GM21367 (cell line): ENCODE data around the gene BAAT.

Experiments
- ATAC-seq: cut with Tn5 transposase; IDR thresholded peaks from one replicate; pipeline ENCODE4 v1.9.1; 2021; ENCODE audit not compliant: unreplicated experiment

The BAAT gene

DNA sequence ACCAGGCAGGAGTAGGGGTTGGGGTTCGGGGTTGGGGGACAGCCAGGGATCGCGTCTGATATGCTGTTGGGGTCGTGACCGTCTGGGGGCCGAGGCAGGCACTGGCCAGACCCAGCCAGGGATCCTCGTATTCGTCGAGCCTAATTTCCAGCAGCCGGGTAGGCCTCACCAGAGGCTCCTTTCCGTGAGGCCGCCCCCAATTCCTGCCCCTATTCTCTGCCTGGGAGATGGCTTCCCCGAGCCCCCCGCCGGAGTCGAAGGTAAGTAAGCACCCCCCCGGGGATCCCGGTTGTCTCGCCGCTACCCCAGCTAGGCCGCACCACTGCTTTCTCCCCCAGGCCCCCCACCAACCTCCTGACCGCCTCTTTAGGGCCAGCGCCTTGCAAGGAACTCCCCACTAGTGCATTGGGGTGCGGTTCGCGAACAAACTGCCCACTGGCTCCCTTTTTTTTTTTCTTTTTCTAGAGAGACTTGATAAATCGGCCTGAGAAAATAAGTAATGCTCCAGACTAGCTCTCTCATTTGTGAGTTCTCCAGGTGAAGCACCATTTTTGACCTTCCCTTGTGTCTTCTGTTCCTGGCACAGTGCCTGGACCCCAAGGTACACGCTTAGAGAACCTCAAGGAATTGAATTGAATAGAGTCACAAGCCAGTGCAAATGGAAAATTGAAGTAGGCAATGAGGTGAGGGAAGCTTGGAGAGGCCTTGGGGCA lies 14.3 kb upstream of the BAAT start:
- ATAC-seq, result peak; percentile 4

DNA sequence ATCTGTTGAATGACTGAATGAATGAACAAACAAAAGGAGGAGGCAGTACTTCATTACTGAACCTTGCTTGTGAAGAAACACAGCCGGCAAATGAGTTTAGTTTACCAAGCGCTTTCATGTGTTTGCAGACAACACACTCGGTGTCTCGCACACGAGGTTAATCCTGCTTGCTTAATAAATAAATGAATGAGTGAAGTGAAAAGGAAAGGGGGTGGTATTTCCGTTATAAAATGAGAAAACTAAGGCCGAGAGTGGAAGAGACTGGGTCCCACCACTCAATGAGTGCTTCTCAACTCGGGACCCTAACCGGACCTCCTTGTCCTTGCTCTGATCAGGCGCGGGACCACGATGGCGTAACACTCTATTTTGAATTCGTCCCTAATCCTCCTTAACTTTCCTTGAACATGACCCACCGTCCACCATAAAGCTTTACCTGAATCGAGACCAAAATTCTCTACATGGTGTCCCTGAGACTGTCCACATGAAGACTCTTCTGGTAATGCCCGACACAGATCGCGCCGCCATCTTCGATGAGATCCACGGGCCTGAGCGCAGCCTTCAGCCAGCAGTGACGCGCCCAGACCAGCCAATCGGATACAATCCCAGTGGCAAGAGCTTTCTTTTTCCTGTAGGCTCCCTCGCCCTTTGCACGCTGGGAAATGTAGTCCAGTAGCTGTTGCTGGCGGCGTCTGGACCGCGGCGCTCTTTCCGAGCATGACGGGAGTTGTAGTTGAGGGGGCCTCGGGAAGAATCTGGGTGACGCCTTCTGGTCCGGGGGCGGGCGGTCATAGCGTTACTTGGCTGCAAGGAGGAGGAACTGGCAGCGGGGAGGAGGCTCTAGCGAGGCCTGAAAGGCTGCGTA lies 13.5 kb upstream of the BAAT start, which contains the start of the genes MRPL50 and ZNF189:
TSS of gene MRPL50 (minus strand) at position 551 of the 862 bp plus-strand sequence. CDS start at position 525, 26 bp downstream.
TSS of gene ZNF189 (plus strand) at position 784 of the 862 bp plus-strand sequence. CDS start 306 bp downstream, outside the sequence.
- peak; percentile 99 for ATAC-seq

DNA sequence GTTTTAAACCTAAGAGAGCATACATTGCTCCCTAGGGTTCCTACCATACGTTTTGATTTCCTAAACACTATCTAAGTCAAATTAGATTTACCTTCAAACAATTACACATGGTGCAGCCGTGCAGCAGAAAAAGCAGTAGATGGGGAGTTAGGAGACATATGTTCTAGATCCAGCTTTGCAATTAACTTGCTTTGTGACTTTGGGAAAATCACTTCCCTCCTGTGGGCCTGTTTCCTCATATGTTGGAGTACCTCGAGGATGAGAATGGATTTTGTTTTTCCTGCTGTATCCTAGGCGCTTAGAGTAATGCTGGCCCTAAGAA lies 12.9 kb upstream of the BAAT start:
- ATAC-seq, result no peak

DNA sequence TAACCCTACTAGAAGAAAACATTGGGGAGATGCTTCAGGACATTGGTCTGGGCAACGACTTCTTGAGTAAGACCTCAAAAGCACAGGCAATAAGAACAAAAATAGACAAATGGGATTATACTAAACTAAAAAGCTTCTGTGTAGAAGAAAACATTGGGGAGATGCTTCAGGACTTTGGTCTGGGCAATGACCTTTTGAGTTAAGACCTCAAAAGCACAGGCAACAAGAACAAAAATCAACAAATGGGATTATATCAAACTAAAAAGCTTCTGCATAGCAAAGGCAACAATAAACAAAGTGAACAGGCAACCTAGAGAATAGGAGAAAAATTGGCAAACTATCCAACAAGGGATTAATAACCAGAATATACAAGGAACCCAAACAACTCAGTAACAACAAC lies 9.9 kb upstream of the BAAT start:
- no peak for ATAC-seq

DNA sequence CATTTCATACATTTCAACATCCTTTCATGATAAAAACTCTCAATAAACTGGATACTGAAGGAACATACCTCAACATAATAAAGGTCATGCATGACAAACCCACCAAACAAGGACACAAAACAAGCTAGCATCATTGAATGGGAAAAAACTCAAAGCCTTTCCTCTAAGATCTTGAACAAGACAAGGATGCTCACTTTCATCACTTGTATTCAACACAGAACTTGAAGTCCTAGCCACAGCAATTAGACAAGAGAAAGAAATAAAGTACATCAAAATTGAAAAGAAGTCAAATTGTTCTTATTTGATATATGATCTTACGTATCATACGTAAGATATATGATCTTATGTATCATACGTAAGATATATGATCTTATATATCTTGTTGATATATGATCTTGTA lies 8.3 kb upstream of the BAAT start:
- no peak for ATAC-seq

DNA sequence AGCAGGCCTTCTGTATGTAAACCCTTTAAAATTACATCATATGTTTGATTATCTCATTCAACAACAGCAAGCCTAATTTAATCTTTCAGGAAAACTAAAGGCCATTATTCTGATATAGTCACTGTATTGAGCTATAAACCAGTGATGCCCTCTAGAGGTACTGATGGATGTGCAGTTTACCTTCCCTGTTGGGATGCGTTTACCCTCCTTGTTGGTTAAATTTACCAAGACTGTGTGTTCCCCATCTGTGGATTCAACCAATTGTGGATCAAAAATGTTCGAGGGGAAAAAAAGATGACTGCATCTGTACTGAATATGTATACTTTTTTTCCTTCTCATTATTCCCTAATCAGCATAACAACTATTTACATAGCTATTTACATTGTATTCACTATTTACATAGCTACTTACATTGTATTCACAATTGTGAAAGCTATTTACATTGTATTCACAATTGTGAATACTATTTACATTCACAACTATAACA lies 3.7 kb upstream of the BAAT start:
- ATAC-seq, result no peak

DNA sequence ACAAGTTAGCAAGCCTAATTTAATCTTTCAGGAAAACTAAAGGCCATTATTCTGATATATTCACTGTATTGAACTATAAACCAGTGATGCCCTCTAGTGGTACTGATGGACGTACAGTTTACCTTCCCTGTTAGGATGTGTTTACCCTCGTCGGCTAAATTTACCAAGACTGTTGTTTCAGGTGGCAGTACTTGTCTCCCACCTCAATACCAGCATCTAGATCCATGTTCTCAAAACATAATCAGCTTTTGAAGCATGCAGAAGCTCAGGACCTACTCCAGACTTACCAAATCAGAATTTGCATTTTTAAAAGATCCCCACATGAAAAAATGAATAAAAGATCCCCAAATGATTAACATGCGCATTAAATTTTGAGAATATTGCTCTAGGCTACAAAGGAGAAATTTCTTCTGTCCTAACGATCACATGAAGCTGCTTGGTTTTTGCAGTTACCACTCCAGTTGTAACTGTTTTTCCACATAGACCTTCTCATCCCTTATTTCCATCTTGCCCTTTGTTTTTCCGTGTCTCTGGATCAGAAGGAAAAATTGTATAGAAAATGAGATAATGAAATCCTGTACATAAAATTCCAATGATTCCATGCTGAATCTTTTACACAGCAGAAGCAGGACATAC lies 3.2 kb upstream of the BAAT start:
- peak; percentile 69 for ATAC-seq

DNA sequence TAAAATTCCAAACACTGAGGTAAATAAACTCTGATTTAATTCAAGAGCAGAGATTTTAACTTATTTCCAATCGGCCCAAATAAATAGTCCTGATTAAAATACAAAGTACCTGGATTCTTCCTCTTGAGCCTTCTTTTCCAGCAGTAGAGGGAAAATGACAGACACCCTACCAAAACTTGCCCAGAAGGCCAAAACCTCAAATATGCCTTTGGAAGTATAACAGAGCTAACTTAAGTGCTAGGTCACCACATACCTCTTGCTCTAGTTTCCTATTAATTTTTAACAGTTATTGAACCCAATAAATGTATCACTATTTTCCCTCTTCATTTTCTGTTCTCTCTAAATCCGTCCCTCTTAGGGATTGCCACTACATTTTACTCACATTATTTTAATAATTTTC lies 1.4 kb downstream of the BAAT start:
- ATAC-seq, result no peak

DNA sequence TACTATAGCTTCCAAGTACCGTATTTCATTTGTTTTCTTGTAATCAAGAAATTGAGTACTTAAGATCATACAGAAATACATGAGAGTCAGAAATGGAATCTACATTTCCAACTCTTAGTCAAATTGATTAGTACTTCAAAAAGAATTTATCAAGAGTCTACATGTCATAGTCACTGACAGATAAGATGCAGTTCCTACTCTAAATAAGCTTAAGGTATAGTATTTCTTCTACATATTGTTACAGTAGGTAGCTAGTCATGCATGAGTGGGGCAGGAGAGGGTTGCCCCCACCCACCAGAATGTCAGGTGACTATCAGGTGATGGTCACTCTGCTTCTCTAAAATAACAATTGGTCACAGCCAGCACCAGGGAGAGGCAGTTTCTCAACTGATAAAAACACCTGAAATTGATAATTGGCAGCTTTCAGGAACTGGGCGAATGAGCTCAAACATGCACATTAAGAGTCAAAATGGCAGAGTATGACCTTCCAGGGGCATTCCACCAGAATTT lies 2.9 kb downstream of the BAAT start:
- no peak for ATAC-seq

DNA sequence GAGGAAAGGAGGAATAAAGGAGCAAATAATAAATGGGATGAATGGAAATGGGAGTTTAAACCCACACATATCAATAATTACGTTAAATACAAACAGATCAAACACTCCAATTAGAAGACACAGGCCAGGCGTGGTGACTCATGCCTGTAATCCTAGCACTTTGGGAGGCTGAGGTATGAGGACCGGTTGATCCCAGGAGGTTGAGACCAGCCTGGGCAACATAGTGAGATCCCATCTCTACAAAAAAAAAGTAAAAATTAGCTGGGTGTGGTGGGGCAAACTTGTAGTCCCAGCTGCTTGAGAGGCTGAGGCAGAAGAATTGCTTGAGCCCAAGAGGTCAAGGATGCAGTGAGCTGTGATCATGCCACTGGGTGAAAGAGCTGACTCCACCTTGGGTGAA lies 3.7 kb downstream of the BAAT start:
- no peak for ATAC-seq

DNA sequence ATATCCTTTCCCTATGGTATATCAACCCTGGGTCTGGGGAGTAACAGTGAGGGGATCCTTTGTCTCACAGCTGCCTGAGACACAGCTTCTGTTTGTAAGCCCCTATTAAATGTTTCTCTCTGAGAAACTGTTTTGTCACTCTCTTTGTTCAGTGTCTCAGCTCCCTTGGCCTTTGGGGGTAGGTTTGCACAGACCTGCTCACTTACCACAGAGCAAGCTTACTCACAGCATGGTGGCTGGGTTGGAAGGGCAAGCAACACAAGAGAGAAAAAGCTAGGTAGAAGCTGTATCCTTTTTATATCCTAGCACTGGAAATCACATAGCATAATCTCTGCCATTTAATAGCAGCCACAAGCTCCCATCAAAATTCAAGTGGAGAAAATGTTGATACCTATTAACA lies 4.5 kb downstream of the BAAT start:
- no peak for ATAC-seq

DNA sequence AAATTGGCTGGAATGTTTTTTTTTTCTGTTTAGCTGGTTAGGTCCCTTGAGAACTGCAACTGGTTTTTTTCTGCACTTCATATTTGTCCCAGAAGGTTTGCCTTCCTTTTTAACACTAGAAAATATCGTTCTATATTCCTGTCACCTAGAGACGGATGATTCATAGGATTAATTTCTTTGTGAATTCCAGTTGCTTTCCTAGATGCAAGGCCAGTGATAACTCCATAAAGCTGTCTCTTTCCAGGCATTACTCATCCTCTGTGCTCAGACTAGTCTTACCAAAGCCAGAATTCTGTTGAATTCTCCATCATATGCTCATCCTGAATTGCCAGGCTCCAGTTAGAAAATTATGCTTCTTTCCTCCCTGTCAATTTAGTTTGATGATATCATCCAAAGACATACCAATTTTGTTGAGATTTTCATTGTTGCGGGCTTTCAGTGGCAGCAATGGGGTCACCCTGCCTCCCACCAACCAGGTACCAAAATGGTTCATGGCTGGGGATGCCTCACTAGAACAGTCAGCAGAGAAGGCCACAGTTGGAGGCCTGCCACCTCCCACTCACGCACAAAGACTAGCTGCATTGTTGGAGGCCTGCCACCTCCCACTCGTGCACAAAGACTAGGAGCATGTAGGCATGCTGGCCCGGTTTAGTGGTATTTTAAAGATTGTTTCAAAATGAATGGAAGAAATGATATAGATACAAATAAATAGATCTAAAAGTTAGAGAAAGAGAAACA lies 8.5 kb downstream of the BAAT start:
- no peak for ATAC-seq

DNA sequence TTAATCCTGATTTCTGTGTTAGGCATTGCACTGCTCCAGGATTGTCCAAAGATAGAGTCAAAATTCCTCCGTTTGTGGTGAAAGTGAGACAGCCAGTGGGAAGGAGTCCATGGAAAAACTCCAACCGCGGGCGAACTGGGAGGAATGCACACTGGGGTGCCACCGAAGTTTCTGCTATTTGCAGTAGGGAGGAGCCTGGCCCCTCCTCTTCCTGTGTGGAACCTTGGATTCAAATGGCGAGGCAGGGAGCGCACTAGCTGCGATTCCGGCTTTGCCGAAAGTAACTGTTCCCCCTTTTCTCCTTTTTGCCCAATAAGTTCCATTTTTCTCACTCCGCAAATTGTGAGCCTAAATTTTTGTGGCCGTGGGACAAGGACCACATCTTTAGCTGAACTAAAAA lies 9.3 kb downstream of the BAAT start:
- no peak for ATAC-seq

DNA sequence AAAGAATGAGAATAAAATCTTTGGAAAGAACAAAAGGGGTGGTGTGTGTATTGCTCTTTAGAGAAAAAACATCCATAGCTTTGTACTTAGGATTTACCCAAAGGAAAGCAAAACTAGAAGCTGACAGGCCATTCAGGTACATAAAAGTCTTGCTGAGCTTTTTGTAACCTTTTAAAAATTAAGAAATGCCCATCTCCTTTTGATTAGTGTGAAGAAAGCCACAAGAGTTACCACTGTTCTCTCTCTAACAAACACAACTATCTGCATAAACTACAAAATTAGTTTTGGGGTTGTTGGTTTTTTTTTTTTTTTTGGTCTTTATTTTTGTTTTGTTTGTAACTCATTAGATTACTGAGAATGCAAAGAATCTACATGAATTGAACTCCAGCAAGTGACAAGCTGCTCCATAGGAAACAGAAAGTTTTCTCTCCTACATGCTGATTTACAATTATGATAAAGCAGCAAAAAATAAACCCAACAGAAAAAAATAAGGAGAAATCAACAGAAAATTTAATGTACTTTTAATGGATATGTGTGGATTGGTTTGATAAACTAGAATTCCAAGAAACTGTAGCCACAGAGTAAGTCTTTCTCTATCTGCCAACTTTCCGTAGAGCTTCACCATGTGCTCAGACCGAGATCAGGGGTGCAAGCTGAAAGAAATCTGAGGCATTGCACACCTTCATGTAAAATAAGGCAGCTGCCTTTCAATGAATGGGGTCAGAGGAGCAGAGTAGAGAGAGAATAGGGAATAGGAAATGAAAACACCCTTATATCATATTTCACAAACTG lies 12.3 kb downstream of the BAAT start:
- no peak for ATAC-seq

DNA sequence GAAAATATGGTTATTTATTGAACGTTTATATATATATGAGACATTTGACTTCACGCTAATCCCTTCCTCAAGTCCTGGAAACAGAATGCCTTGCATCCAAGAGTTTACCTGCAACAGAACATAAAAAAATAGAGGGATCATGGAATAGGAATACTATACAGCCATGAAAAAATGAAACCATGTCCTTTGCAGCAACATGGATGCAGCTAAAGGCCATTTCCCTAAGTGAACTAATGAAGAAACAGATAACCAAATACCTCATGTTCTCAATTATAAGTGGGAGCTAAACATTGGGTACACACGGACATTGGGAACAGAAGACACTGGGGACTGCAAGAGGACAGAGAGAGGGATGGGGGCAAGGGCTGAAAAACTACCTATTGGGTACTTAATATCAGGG lies 13.0 kb downstream of the BAAT start:
- ATAC-seq, result no peak

DNA sequence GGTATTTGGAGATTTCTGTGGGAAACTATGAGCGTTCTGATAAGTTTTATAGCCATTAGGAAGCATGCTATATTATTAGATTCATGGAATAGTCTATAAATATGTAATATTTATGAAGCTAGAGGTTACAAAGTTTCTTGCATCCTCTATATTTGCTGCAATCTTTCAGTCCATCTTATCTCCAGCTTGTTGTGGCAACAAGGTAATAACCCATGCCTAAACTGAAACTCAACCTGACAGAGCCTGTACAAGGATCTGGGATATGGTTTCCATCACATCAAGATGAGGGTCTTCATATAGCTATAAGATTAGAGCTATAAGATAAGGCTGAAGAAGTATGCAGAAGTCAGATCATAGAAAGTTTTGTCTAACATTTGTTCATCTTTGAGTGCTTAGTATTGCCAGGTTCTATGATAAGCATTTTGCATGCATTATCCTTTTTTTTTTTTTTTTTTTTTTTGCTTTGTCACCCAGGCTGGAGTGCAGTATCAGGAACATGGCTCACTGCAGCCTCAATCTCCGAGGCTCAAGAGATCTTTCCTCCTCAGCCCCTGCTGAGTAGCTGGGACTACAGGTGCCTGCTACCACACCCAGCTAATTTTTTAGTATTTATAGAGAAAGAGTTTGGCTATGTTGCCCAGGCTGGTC lies 14.8 kb downstream of the BAAT start:
- no peak for ATAC-seq

DNA sequence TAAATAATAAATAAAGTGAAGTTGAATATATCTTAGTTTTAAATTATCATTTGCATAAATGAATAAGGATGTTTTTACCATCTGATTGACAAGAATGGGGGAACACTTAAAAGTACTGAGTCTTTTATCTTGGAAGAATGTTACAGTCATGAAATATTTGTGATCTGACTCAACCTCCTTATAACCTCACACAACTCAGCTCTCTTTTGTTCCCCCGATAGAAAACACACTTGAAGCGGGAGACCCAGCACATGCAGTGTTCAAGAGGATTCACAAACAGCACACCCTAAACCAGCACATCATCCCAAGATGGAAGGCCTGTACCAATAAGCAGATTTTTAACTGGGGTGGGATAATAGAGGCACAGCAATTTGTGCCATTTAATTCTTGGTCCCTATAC lies 15.5 kb downstream of the BAAT start:
- ATAC-seq, result no peak

DNA sequence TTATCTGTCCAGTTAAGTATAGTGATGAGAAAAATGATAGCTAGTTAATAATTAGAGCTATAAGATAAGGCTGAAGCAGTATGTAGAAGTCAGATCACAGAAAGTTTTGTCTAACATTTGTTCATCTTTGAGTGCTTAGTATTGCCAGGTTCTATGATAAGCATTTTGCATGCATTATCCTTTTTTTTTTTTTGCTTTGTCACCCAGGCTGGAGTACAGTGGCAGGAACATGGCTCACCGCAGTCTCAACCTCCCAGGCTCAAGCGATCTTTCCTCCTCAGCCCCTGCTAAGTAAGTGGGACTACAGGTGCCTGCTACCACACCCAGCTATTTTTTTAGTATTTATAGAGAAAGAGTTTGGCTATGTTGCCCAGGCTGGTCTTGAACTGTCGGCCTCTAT lies 17.5 kb downstream of the BAAT start:
- no peak for ATAC-seq

DNA sequence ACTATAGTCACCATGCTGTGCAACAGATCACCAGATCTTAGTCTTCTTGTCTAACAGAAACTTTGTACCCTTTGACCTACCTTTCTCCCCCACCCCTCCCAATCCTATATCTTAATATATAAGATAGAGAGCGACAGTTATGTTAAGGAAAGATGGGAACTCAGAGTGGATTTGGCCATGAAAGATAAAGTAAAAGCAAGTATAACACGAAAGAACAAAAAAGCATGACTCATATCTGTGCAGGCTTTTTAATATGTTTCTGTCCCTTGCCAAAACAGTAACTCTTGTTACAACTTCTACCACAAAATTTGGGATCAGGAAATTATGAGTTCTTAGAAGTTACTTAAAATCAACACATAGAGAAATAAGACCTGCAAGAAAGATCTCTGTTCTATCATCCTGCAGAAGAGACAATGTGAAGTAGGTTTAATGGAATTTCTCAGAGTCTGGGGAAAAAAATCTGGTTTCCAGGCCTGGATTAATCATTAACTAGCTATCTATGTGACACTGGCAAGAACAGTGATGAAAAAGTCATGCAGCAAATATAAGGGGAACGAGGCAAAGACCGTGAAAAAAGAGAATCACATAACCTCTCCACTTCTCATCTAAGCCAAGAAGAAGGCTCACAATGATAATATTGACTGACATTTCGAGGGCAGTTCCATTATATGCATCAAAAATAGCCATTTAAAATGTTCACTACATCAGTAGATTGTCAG lies 18.6 kb downstream of the BAAT start:
- no peak for ATAC-seq
